B cell (primary cell): ENCODE measurements around the gene DNAJB8. TPM values are rescaled to one million over a fixed set of nuclear protein-coding genes. Genes with fewer than 3 reads are reported as not detected.

Experiments used
- ATAC-seq: fragments of 200-7000 bp; cut with Tn5 transposase; one replicate; pipeline ENCODE4 v1.10.0; 2021; ENCODE audit warnings: low read depth, mild to moderate bottlenecking, moderate number of reproducible peaks, moderate library complexity
- CTCF ChIA-PET: fragments of 350-600 bp; sonication (Branson Sonifier 250); formaldehyde crosslinking; loops from one replicate; lab custom pipeline; 2021; ENCODE audit warnings: antibody characterized with exemption, inconsistent platforms; lab: Charles Lee
- POLR2A ChIA-PET: fragments of 350-600 bp; sonication (Branson Sonifier 250); formaldehyde crosslinking; loops from one replicate; lab custom pipeline; 2021; ENCODE audit warnings: antibody characterized with exemption; lab: Charles Lee
- DNase-seq: peaks from one replicate; pipeline ENCODE4 v3.0.0; 2013
- H2AFZ ChIP-seq: 2 replicates; pipeline ENCODE4 v1.6.1; 2012; ENCODE audit warnings: mild to moderate bottlenecking, low read depth, low read length; ENCODE audit not compliant: insufficient read depth, poor library complexity, severe bottlenecking
- H3K27ac ChIP-seq, 2 donors: 1 replicate in 1 of 2; 2 replicates in 1 of 2; pipeline ENCODE4 v1.5.1; 2012 to 2013; ENCODE audit warnings: low read length in 2 of 2, mild to moderate bottlenecking in 2 of 2, moderate library complexity in 1 of 2
- H3K27me3 ChIP-seq, 4 experiments: fragments of 200-600 bp in 1 of 4; sonication (generic) in 1 of 4; replicated peaks in 1 of 4; 1 replicate in 2 of 4; 2 replicates in 2 of 4; pipeline versions ENCODE4 v1.6.1 to v1.7.0; 2013 to 2016; ENCODE audit warnings: low read length in 3 of 4, mild to moderate bottlenecking in 2 of 4, mixed read lengths in 1 of 4, moderate library complexity in 1 of 4; ENCODE audit not compliant: insufficient read depth in 4 of 4, control insufficient read depth in 3 of 4; ENCODE audit errors: control extremely low read depth in 1 of 4
- H3K36me3 ChIP-seq, 2 experiments: replicated peaks in 1 of 2; 1 replicate in 1 of 2; 2 replicates in 1 of 2; pipeline versions ENCODE4 v1.6.1 to v1.7.1; 2013; ENCODE audit warnings: low read length in 1 of 2; ENCODE audit not compliant: insufficient read depth in 2 of 2, control insufficient read depth in 1 of 2; ENCODE audit errors: control extremely low read depth in 1 of 2, extremely low read depth in 1 of 2
- H3K4me1 ChIP-seq, 2 donors: fragments of 200-600 bp in 1 of 2; sonication (generic) in 1 of 2; 1 replicate in 1 of 2; 2 replicates in 1 of 2; pipeline versions ENCODE4 v1.5.1 to v1.6.1; 2013 to 2017; ENCODE audit warnings: low read length in 2 of 2; ENCODE audit not compliant: control insufficient read depth in 2 of 2, insufficient read depth in 2 of 2
- H3K4me2 ChIP-seq: replicated peaks from 2 replicates; pipeline ENCODE3; 2012; ENCODE audit warnings: mild to moderate bottlenecking, low read depth, low read length; ENCODE audit not compliant: poor library complexity, severe bottlenecking
- H3K4me3 ChIP-seq, 5 experiments: fragments of 200-600 bp in 1 of 5; sonication (generic) in 1 of 5; 1 replicate in 3 of 5; 2 replicates in 2 of 5; pipeline versions ENCODE4 v1.5.1 to v1.7.0; 2011 to 2016; ENCODE audit warnings: low read length in 4 of 5, mild to moderate bottlenecking in 4 of 5, low read depth in 2 of 5, control low read depth in 1 of 5, moderate library complexity in 1 of 5; ENCODE audit not compliant: insufficient read depth in 1 of 5; ENCODE audit errors: control extremely low read depth in 1 of 5, extremely low read depth in 1 of 5
- H3K79me2 ChIP-seq: fragments of 200-600 bp; sonication (generic); one replicate; pipeline ENCODE4 v1.6.0; 2016; ENCODE audit warnings: low read length; ENCODE audit not compliant: control insufficient read depth, insufficient read depth
- H3K9ac ChIP-seq: fragments of 200-600 bp; sonication (generic); 2 replicates; pipeline ENCODE4 v1.6.1; 2017; ENCODE audit warnings: mild to moderate bottlenecking, low read length, moderate library complexity
- H3K9me3 ChIP-seq, 3 donors: one replicate each; pipeline versions ENCODE4 v1.6.1 to v1.7.1; 2013; ENCODE audit warnings: low read length in 2 of 3; ENCODE audit not compliant: control insufficient read depth in 2 of 3, insufficient read depth in 1 of 3; ENCODE audit errors: control extremely low read depth in 1 of 3
- H4K20me1 ChIP-seq: 2 replicates; pipeline ENCODE4 v1.6.0; 2012; ENCODE audit warnings: mild to moderate bottlenecking, low read length; ENCODE audit not compliant: insufficient read depth, control insufficient read depth, poor library complexity, severe bottlenecking
- H3K27ac Mint-ChIP-seq: one replicate; pipeline ENCODE4 v1.8.0; 2021; ENCODE audit warnings: mixed read lengths
- H3K27me3 Mint-ChIP-seq: one replicate; pipeline ENCODE4 v1.8.0; 2021; ENCODE audit warnings: mixed read lengths
- H3K4me1 Mint-ChIP-seq: one replicate; pipeline ENCODE4 v1.8.0; 2021; ENCODE audit warnings: mixed read lengths
- H3K4me3 Mint-ChIP-seq: one replicate; pipeline ENCODE4 v1.8.0; 2021; ENCODE audit warnings: mixed read lengths
- H3K9me3 Mint-ChIP-seq: one replicate; pipeline ENCODE4 v1.8.0; 2022; ENCODE audit warnings: mixed read lengths; ENCODE audit not compliant: insufficient read depth
- EZH2 ChIP-seq: IDR thresholded peaks from 2 replicates; pipeline ENCODE4 v1.6.1; 2012; ENCODE audit warnings: borderline replicate concordance, low read depth, mild to moderate bottlenecking, moderate library complexity, low read length; ENCODE audit not compliant: insufficient read depth, poor library complexity, severe bottlenecking
- WGBS: methylation state at CpG from one replicate; pipeline ENCODE4 v1.1.5; 2013; ENCODE audit warnings: missing lambda C conversion rate; ENCODE audit not compliant: insufficient coverage; 5-methylcytosine and 5-hydroxymethylcytosine counted together
- intact Hi-C: fragments of 100-400 bp; cut with micrococcal nuclease; formaldehyde crosslinking; loops from one replicate; pipeline ENCODE4 v1.10.0; 2022
- polyA plus RNA-seq: library from polyadenylated mRNA; depleted of rRNA; stranded (reverse); fragments of >200 nt; gene quantifications from 2 replicates; pipeline ENCODE4 v1.2.3, GENCODE V29; 2012
- total RNA-seq, 2 donors: library from RNA; stranded (reverse); fragments of 120-200 nt in 1 of 2; gene quantifications; 1 replicate in 1 of 2; 2 replicates in 1 of 2; pipeline versions ENCODE4 v1.2.3 to v1.2.4, GENCODE V29; 2013 to 2022
- TF ChIP-seq, protein P1 (sequence below): fragments of 200-600 bp; IDR thresholded peaks from one replicate; pipeline ENCODE4 v1.8.0; 2022; ENCODE audit warnings: antibody characterized with exemption, mild to moderate bottlenecking

DNAJB8 gene
- total and polyA plus RNA-seq, 2 donors (not counting 1 experiment from before 2014, with no cell fraction given): not detected

GRCh38 chr3:128449111-128449638, 17.5 kb downstream of the DNAJB8 start:
- Histone ChIP-seq H2AFZ (no peak overlapping the region), H3K9me3 (peaks cover 0 to 22% (median 0%) of the 10 kb centered on the region in 3 donors), H3K27ac (no peak overlapping the region), H3K36me3 (no peaks in the 10 kb centered on the region), H3K4me3 (no peak overlapping the region), H3K9ac (no peak overlapping the region), H4K20me1 (no peaks in the 10 kb centered on the region), H3K4me1 (no peaks in the 10 kb centered on the region), H3K27me3 (peaks cover 0 to 12% (median 0%) of the 10 kb centered on the region in 4 experiments), H3K4me2 (no peak overlapping the region), H3K79me2 (no peaks in the 10 kb centered on the region)
- 96% methylated on average over 3 of the region's 6 CpGs for WGBS
- intact Hi-C loops: no loop called here
- peaks cover 12% of the 10 kb centered on the region for H3K9me3 Mint-ChIP-seq
- DNase-seq (no peak), ATAC-seq (no peak)
- H3K27me3 Mint-ChIP-seq: peaks cover 36% of the 10 kb centered on the region
- TF ChIP-seq EZH2: no peak
- TF ChIP-seq, protein P1, sequence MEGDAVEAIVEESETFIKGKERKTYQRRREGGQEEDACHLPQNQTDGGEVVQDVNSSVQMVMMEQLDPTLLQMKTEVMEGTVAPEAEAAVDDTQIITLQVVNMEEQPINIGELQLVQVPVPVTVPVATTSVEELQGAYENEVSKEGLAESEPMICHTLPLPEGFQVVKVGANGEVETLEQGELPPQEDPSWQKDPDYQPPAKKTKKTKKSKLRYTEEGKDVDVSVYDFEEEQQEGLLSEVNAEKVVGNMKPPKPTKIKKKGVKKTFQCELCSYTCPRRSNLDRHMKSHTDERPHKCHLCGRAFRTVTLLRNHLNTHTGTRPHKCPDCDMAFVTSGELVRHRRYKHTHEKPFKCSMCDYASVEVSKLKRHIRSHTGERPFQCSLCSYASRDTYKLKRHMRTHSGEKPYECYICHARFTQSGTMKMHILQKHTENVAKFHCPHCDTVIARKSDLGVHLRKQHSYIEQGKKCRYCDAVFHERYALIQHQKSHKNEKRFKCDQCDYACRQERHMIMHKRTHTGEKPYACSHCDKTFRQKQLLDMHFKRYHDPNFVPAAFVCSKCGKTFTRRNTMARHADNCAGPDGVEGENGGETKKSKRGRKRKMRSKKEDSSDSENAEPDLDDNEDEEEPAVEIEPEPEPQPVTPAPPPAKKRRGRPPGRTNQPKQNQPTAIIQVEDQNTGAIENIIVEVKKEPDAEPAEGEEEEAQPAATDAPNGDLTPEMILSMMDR: no peak
- H3K4me3 Mint-ChIP-seq: no peak overlapping the region
- ChIA-PET CTCF (no interaction called here), POLR2A (no interaction called here)
- H3K4me1 Mint-ChIP-seq: peaks cover 6% of the 10 kb centered on the region
- no peak overlapping the region for H3K27ac Mint-ChIP-seq

- no peak overlapping the region for H3K27ac ChIP-seq
- POLR2A ChIA-PET: no interaction called here
- ATAC-seq (no peak), DNase-seq (no peak)
- TF ChIP-seq, protein P1: no peak
- no peak for TF ChIP-seq EZH2
- CTCF ChIA-PET: no interaction called here
- H3K4me1 Mint-ChIP-seq: peaks cover 6% of the 10 kb centered on the region
- no peak overlapping the region for H3K4me3 Mint-ChIP-seq
- no peak overlapping the region for H3K9ac ChIP-seq
- H3K4me3 ChIP-seq: no peak overlapping the region
- H3K27me3 ChIP-seq: peaks cover 0 to 13% (median 0%) of the 10 kb centered on the region in 4 experiments
- peaks cover 12% of the 10 kb centered on the region for H3K9me3 Mint-ChIP-seq
- 71% methylated on average over 4 of the region's 6 CpGs for WGBS
- no peaks in the 10 kb centered on the region for H3K36me3 ChIP-seq
- H4K20me1 ChIP-seq: no peaks in the 10 kb centered on the region
- peaks cover 33% of the 10 kb centered on the region for H3K27me3 Mint-ChIP-seq
- no peaks in the 10 kb centered on the region for H3K4me1 ChIP-seq
- H3K79me2 ChIP-seq: no peaks in the 10 kb centered on the region
- H3K27ac Mint-ChIP-seq: no peak overlapping the region
- intact Hi-C loops: no loop called here
- peaks cover 0 to 22% (median 0%) of the 10 kb centered on the region in 3 donors for H3K9me3 ChIP-seq
- H3K4me2 ChIP-seq: no peak overlapping the region
- H2AFZ ChIP-seq: peak overlapping the region; percentile 46
These were observed 18.2 kb downstream of the DNAJB8 start for GRCh38 chr3:128448491-128448890.
